Measurements from ENCODE around the gene ATAD5.
A peak's percentile ranks its signal among the peaks of the same experiment; 100 is the strongest.
"Not testable (repeated sequence)": the region's sequence is repeated elsewhere in the genome, so short reads cannot be mapped to it uniquely, and the experiment has no call there.

Gene ATAD5

DNA sequence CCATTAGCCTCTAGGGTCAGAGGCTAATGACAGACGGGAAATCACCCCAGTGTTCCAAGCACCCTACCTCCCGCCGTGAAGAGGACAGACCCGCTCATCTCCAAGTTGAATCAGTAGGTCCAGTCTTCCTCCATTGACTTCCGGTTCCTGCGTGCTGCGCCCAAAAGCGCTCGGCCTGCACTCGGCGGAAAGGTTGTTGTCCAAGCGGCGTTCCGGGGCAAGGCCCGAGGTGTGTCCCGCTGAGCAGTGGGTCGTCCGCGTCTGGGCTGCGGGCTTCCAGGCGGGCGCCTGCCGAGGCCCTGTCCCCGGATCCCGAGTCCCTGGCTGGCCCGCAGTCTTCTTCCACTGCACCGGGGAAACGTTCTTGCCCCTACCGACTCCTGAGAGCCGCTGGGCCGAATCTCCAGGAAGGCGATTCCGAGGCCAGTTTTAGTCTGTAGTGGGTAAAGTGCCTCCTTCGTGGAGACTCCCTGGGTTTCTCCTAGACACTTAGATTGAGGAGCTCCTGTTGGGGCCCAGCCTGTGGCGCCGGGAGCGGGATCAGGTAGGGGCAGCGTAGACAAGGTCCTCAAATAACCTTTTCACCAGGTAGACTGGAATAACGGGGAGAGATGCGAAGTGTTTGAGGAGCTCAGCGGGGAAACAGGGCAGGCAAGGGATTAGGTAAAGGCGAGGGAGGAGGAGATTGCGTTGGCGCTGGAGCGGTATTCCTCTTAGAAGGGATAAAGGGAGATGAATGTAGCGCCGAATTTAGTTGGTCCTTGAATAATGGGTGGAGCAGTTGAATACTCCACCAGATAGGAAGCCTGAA lies 74.5 kb downstream of the ATAD5 start, which contains the start of gene TEFM:
TSS of gene TEFM (minus strand) at position 138 of the 811 bp plus-strand sequence. CDS start at position 98, 40 bp downstream.
- DNase-seq: peak in 55 of 56 donors; percentile 30 to 92 (median 77)

DNA sequence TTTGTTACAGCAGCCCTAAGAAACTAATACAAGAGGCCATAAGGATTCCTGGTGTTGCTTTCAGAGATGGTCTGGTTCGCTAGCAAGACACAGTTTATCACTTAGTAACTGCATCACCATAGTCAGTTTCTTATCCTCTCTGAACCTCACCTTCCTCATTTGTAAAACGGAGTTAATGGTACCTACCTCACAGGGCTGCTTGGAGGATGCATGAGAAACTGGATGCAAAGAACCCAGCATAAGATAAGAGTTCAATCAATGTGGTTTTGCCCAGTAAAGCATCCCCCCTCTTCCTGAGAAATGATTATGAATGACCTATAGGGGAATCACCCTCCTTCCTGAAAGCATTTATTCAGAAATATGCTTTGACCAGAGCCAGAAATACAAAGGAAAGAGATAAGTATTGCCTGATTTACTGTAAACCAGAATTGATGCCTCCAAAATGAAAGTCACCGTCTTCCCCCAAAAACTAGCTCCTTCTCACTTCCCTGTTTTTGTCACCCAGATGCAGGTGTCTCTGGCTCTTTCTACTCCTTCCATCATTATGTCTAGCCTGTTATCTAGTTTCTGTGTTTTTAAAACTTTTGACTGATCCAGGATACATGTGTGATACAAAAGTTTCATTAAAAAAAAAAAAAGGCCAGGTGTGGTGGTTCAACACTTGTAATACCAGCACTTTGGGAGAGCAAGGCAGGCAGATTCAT lies 77.1 kb downstream of the ATAD5 start:
- no peak for DNase-seq

DNA sequence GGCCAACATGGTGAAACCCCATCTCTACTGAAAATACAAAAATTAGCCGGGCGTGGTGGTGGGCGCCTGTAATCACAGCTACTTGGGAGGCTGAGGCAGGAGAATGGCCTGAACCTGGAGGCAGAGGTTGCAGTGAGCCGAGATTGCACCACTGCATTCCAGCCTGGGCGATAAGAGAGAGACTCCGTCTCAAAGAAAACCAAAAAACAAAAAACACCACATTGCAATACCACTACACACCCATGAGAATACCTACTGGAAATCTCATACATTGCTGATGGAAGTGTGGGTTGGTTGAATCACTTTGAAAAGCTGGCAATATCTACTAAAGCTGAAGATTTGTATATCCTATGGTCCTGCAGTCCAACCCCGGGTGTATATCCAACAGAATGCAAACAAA lies 78.4 kb downstream of the ATAD5 start:
- not testable (repeated sequence) for DNase-seq

DNA sequence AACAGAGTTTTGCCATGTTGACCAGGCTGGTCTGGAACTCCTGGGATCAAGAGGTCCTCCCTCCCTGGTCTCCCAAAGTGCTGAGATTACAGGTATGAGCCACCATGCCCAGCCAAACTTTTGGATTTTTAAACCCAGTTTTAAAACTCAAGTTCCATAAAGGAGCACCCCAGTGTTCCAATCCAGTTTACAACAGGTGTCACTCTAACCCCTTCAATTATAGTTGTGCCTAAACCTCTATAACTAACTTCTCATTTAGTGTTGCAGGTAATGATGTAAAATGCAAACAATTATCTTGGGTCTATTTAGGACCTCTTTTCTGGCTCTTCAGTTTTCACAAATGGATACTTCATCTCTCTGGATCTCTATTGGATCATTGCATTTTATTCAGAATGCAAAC lies 82.2 kb downstream of the ATAD5 start:
- no peak for DNase-seq

DNA sequence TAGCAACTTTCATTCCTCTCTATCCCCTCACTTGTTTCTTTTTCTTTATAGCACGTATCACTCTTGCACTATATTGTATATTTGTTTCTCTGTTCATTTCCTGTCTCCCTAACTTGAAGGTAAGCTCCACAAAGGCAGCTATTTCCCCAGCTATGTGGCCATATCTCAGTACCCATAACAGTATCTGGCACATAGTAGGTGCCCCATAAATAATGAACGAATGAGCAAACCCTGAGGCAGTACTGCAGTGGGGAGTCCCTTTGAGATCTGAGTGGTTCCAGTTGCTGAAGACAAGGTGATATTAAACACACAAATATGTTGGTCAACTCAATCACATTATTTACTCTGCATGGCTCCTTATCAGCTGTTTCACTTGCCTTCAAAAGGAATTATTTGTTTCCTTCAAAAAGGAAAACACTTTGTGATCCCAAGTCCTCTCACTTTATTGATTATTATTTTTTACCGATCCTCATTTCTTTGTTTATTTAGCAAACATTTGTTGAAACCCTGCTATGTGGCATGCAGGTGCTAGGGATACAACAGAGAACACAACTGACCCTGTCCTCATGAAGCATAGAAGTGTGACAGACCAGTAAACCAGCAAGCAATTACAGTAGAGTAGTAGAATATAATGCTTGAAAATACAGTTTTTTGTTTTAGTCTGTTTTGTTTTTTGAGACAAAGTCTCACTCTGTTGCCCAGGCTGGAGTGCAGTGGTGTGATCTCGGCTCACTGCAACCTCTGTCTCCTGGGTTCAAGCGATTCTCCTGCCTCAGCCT lies 84.3 kb downstream of the ATAD5 start:
- no peak for DNase-seq

DNA sequence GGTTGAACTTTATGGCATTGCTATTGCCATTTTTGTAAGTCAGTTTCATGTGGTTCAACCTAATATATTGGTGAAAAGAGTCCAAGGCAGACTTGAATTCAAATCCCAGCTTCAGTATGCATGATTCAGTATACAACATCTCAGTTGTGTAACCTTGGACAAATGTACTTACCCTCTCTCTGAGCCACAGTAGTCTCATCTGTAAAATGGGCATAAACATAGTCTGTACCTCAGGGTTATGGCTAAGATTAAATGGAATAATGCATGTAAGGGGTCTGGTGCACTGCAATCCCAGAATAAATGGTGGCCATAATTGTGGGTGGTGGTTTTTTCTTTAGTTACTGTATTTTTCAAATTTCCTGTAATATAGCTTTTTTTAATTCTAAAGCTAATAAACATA lies 85.3 kb downstream of the ATAD5 start:
- no peak for DNase-seq

DNA sequence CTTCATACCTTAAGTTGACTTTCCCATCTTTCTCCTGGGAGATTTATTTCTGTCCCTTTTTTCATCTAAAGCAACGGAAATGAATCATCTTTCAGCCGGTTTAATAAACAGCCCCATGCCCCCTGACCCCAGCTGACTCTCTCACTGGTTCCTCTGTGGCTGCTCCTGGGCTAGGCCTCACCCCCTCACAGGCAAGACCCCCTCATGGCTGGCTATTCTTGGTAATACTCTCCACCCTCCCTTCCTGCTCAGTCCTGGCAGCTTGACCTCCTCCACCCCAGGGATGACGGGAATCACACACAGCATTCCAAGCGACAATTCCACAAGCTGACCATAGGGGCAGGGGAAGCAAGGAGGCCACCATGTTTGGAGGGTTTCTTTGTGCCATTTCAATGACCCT lies 88.5 kb downstream of the ATAD5 start:
- DNase-seq: no peak

DNA sequence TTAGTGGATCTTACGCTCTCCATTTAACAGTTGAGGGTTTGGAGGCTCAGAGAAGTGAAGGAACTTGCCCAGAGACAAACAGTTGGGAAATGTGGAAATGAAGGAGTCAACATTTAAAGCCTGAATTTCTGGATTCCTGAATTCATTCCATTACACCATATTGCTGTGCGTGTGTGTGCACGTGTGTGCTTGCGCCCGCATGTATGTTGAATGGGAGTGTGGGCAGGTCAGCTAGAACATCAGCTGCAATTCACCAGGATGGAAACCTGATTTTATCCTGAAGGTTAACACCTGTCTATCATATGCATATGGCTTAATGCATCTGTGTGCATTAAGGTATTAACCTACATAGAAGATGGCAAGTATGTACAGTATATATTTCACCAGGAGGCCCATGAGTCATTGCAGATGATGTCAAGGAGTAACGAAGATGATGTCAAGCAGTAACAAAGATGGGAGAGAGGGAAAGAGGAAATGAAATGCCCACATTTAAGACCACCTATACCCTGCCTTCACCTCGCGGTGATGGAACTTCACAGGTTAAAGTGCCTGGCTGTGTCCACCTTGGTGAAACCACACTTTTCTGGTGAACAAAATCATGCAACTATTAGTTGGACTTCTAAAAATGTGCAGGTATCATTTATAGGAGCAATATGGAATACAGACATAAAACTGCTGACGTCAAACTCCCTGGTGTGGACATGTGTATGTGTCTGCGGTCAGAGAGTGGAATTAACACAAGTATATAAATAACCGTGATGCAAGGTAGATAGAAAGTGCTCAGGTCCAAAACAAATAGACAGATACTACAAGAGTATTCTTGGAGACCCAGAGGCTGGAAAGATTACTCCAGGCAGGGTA lies 89.1 kb downstream of the ATAD5 start:
- no peak for DNase-seq

DNA sequence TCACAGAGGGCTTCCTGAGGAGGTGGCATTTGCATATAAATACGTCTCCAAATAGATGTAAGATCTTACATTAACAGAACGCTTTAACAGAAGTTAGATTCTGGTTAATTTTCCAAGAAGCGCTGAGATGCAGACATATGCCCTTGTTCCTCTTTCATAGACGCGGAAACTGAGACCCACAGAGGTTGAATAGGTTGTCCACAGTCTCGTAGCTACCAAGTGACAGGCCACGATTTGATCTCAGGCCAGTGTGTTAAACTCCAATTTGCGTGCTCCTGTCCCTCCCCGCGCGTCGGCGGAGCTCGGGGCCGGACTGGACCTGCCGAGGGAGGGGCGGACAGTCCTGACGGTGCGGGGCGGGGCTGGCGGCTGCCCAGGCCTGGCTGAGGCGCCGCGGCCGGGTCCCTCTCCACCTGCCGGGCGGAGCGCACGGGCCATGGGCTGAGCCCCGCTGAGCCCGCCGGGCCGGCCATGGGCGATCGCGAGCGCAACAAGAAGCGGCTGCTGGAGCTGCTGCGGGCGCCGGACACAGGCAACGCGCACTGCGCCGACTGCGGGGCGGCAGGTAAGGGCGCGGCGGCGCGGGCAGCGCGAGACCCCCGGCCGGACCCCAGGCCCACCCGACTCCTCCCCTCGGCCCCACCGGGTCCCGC lies 89.9 kb downstream of the ATAD5 start, which contains the start of gene ADAP2:
TSS of gene ADAP2 (plus strand) at position 402 of the 653 bp plus-strand sequence. CDS start at position 472, 70 bp downstream.
- DNase-seq: peak in 13 of 56 donors; percentile 0 to 42 (median 8)

DNA sequence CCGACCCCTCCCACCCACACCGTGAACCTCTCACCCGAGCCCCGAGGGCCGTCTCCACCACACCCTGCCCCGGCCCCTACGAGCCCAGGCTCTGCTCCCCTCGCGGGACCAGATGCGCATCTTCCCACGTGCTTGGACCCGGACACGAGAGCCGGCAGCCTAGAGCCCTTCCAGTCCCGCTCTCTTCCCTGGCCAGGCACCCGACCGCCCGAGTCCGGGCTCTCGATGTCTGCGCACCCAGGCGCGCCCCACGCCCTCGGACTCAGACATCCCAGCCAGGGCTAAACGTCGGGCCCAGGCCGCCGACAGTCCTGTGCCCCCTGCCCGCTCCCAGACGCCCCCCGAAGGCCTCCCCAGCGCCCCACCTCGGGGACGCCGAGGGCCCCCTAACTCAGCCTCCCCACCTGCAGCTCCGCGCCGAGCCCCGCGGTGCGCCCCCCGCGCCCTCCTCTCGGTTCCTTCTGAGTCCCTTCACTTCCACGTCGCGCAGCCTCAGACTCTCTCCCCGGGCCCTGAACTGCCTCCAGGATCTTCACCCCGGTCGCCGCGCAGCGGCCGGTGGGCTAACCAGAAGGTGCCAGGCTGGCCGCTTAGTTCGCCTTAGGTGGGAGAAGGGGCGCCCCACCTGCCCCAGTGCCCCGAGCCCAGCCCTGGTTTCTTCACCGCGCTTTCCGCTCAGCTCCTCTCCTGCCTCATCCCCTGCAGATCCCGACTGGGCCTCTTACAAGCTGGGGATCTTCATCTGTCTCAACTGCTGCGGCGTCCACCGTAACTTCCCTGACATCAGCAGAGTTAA lies 90.7 kb downstream of the ATAD5 start:
- DNase-seq: peak in 4 of 56 donors; percentile 1 to 30 (median 2)

DNA sequence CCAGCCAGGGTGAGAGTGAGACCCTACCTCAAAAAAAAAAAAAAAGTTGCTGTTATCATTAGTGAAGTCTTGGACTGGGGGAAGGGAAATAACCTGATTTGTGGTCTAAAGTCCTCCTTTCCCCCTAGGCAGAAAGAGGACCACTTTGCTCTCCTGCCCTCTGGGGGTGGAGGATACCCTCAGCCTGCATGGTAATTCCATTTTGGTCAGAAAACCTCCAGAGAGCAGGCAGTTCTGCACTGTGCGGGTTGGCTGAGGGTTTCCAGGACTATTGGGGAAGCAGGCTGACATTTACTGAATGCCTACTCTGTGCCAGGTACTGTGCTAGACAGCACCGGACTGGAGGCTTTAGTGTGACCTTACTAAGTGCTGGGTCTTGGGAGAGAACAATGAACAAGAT lies 92.6 kb downstream of the ATAD5 start:
- no peak for DNase-seq

DNA sequence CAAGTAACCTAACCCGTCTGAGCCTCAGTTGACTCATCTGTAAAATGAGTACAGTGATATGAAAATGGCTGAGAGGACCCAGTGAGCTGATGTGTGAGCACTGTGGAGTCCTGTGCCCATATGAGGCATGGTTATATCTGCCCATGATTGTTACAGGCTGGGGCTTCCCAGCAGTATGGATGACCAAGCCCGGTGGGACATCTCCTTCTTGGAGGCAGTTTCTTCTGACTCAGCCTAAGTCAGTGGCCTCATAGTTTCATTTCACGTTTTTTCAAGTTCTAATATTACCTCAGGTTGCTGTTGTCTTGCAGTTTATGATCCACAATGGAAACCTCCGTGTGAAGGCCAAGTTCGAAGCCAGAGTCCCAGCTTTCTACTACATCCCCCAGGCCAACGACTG lies 94.8 kb downstream of the ATAD5 start:
- DNase-seq: no peak

DNA sequence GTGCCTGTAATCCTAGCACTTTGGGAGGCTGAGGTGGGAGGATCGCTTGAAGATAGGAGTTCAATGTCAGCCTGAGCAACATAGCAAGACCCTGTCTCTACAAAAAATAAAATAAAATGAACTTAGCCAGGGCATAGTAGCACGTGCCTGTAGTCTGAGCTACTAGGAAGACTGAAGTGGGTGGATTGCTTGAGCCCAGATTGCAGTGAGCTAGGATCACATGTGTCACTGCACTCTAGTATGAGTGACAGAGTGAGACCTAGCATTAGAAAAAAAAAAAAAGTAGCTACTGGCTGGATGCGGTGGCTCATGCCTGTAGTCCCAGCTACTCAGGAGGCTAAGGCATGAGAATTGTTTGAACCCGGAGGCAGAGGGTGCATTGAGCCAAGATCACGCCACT lies 96.0 kb downstream of the ATAD5 start:
- no peak for DNase-seq

DNA sequence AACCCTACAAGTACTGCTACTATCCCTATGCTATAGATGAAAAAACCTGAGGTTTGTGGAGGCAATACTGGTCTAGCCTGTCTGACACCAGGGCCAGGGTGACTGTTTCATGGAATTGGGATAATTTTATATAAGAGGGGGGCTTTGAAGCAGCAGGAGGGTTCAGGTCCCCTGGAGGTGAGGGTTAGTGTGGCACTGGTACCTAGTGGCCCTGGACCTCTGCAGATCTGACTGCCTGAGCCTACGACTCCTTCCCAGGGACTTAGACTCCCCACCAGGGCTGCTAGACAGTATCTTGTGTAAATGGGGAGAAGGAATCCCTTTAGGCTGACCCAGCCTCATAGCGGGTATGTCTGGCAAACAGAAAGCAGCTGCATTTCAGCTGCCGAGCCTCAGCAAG lies 96.8 kb downstream of the ATAD5 start:
- DNase-seq: no peak

DNA sequence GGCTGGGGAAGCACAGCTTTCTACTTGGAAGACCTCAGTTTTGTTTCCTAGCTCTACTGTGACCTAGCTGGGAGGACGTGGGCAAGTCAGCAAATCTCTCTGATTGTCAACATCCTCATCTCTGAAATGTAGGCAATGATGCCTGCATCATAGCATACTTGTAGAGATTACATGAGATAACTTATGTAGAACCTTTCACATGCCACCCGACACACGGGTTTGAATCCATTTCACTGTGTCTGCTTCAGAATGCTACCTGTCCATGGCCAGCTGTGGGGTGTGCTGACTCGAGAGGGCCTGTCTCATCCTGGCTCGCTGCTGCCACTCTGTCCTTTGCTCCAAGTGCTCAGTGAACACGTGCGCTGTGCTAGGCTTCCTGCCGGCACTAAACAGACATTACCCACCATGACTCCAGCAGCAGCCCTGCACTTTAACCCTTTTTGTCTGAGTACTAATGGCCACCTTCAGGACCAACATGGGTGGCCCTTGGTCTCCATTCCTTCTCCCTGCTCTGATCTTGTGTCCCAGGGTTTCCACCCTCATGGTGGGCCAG lies 97.4 kb downstream of the ATAD5 start:
- no peak for DNase-seq

DNA sequence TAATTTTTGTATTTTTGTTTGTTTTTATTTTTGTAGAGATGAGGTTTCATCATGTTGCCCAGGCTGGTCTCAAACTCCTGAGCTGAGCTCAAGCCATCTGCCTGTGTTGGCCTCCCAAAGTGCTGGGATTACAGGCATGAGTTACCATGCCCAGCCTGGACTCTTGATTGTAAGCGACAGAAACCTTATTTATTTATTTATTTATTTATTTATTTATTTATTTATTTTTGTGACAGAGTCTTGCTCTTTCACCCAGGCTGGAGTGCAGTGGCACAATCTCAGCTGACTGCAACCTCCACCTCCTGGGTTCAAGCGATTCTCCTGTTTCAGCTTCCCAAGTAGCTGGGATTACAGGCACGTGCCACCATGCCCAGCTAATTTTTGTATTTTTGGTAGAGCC lies 98.1 kb downstream of the ATAD5 start:
- DNase-seq: not testable (repeated sequence)

DNA sequence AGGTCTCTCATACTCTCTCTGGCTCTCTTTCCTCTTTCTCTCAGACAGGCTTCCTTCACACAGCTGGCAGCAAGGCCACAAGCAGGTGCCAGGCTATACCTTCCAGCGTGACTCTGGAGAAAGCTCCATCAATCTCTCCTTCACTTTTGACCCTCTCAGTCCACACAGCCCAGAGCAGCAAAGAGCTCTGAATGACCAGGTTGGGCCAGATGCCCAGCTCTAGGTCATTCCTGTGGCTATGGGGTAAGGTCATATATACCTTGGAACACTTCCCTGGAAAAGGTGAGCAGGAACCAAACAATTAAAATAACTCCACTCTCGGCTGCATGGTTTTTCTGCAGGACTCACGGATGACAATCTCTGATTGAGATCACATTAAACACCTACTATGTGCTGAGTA lies 98.7 kb downstream of the ATAD5 start:
- no peak for DNase-seq

DNA sequence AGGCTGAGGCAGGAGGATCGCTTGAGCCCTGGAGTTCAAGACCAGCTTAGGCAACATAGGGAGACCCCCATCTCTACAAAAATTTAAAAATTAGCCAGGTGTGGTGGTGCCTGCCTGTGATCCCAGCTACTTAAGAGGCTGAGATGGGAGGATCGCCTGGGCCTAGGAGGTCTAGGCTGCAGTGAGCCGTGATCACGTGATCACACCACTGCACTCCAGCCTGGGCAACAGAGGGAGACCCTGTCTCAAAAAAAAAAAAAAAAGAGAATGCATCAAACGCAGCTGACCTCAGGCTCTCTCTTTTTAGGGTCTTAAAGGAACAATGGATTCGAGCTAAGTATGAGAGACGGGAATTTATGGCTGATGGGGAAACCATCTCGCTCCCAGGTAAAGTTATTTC lies 99.8 kb downstream of the ATAD5 start:
- DNase-seq: not testable (repeated sequence)

DNA sequence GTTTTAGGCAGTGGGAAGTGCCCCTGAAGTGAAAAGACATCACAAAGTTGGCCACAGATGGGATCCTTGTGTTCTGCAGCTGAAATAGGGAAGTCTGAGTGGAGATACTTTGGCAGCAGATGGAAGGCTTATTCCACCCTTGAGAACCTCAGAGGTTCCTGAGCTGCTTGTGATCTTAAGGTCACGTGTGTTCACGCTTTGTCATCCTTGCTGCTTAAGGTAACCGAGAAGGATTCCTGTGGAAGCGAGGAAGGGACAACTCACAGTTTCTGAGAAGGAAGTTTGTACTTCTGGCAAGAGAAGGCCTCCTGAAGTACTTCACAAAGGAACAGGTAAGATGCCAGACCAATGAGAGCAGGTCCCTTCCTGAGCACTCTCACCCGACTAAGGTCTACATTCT lies 102.2 kb downstream of the ATAD5 start:
- no peak for DNase-seq
